Mesenchymal stem cell (in vitro differentiated cells and primary cell): Measurements from ENCODE around the gene DZIP1L.
A peak's percentile ranks its signal among the peaks of the same experiment; 100 is the strongest.

Source experiments
- DNase-seq: peaks from one replicate; pipeline ENCODE4 v3.0.0-alpha.2; 2013
- H2AFZ ChIP-seq: one replicate; pipeline ENCODE4 v1.6.1; 2013; ENCODE audit warnings: low read depth, mild to moderate bottlenecking, control low read depth, inconsistent platforms, low read length, moderate library complexity
- H2AK5ac ChIP-seq: 2 replicates; pipeline ENCODE4 v1.6.1; 2013; ENCODE audit warnings: low read length, moderate library complexity, mild to moderate bottlenecking, inconsistent platforms; ENCODE audit not compliant: severe bottlenecking
- H2BK120ac ChIP-seq: one replicate; pipeline ENCODE4 v1.6.1; 2013; ENCODE audit warnings: low read depth, mild to moderate bottlenecking, inconsistent platforms, low read length, moderate library complexity
- H2BK12ac ChIP-seq, 2 experiments: one replicate each; pipeline ENCODE4 v1.6.1; 2013; ENCODE audit warnings: inconsistent platforms in 2 of 2, low read length in 2 of 2, mild to moderate bottlenecking in 2 of 2, moderate library complexity in 2 of 2, control low read depth in 1 of 2
- H2BK15ac ChIP-seq: one replicate; pipeline ENCODE4 v1.6.1; 2013; ENCODE audit warnings: mild to moderate bottlenecking, low read depth, inconsistent platforms; ENCODE audit not compliant: poor library complexity, severe bottlenecking
- H2BK5ac ChIP-seq: 2 replicates; pipeline ENCODE4 v1.6.1; 2013; ENCODE audit warnings: low read depth, mild to moderate bottlenecking, low read length, control low read depth, inconsistent platforms; ENCODE audit not compliant: poor library complexity, severe bottlenecking
- H3K14ac ChIP-seq, 2 experiments: one replicate each; pipeline ENCODE4 v1.6.1; 2013; ENCODE audit warnings: inconsistent platforms in 2 of 2, low read length in 2 of 2, control low read depth in 1 of 2, mild to moderate bottlenecking in 1 of 2, moderate library complexity in 1 of 2
- H3K18ac ChIP-seq, 2 experiments: one replicate each; pipeline ENCODE4 v1.6.1; 2013; ENCODE audit warnings: inconsistent platforms in 2 of 2, low read length in 2 of 2, control low read depth in 1 of 2, low read depth in 1 of 2, mild to moderate bottlenecking in 1 of 2
- H3K23ac ChIP-seq, 2 experiments: one replicate each; pipeline ENCODE4 v1.6.1; 2013; ENCODE audit warnings: inconsistent platforms in 2 of 2, low read length in 2 of 2, mild to moderate bottlenecking in 2 of 2, moderate library complexity in 2 of 2, control low read depth in 1 of 2
- H3K27ac ChIP-seq: 2 replicates; pipeline ENCODE4 v1.5.1; 2013; ENCODE audit warnings: mild to moderate bottlenecking, moderate library complexity, low read length, control low read depth, inconsistent platforms; ENCODE audit not compliant: poor library complexity, severe bottlenecking
- H3K27me3 ChIP-seq, 2 experiments: 2 replicates each; pipeline versions ENCODE4 v1.6.1 to v1.7.0; 2013; ENCODE audit warnings: low read length in 2 of 2, mild to moderate bottlenecking in 2 of 2, moderate library complexity in 2 of 2, control low read depth in 1 of 2, inconsistent platforms in 1 of 2; ENCODE audit not compliant: control insufficient read depth in 1 of 2, insufficient read depth in 1 of 2
- H3K36me3 ChIP-seq, 2 experiments: 2 replicates each; pipeline versions ENCODE4 v1.6.1 to v1.7.0; 2013; ENCODE audit warnings: low read length in 2 of 2, control low read depth in 1 of 2, inconsistent platforms in 1 of 2, low read depth in 1 of 2, mild to moderate bottlenecking in 1 of 2; ENCODE audit not compliant: insufficient read depth in 2 of 2, control insufficient read depth in 1 of 2
- H3K4ac ChIP-seq, 2 experiments: one replicate each; pipeline ENCODE4 v1.6.1; 2013; ENCODE audit warnings: inconsistent platforms in 2 of 2, low read length in 2 of 2, mild to moderate bottlenecking in 2 of 2, moderate library complexity in 2 of 2, control low read depth in 1 of 2, low read depth in 1 of 2
- H3K4me1 ChIP-seq: 2 replicates; pipeline ENCODE4 v1.6.1; 2013; ENCODE audit warnings: low read depth, low read length, control low read depth; ENCODE audit not compliant: control insufficient read depth, insufficient read depth
- H3K4me2 ChIP-seq: 2 replicates; pipeline ENCODE4 v1.6.1; 2013; ENCODE audit warnings: low read length, mild to moderate bottlenecking, inconsistent platforms; ENCODE audit not compliant: poor library complexity, severe bottlenecking
- H3K4me3 ChIP-seq, 2 experiments: 2 replicates each; pipeline versions ENCODE4 v1.5.1 to v1.7.0; 2013; ENCODE audit warnings: low read length in 2 of 2, mild to moderate bottlenecking in 2 of 2, control low read depth in 1 of 2, low read depth in 1 of 2; ENCODE audit not compliant: insufficient read depth in 1 of 2
- H3K79me1 ChIP-seq: replicated peaks from 2 replicates; pipeline ENCODE4 v1.6.1; 2013; ENCODE audit warnings: mild to moderate bottlenecking, control low read depth, low read length, inconsistent platforms; ENCODE audit not compliant: poor library complexity, severe bottlenecking
- H3K9ac ChIP-seq: 2 replicates; pipeline ENCODE4 v1.7.0; 2013; ENCODE audit warnings: mild to moderate bottlenecking, low read length, moderate library complexity
- H3K9me3 ChIP-seq: 2 replicates; pipeline ENCODE4 v1.7.0; 2013; ENCODE audit warnings: mild to moderate bottlenecking, low read length; ENCODE audit not compliant: control insufficient read depth
- H4K8ac ChIP-seq: one replicate; pipeline ENCODE4 v1.6.1; 2013; ENCODE audit warnings: inconsistent platforms, mild to moderate bottlenecking, low read length, moderate library complexity
- H4K91ac ChIP-seq: one replicate; pipeline ENCODE4 v1.6.1; 2013; ENCODE audit warnings: mild to moderate bottlenecking, low read length, inconsistent platforms
- WGBS: methylation state at CpG from one replicate; pipeline ENCODE4 v1.1.7; 2013; ENCODE audit warnings: mixed read lengths; 5-methylcytosine and 5-hydroxymethylcytosine counted together

The DZIP1L gene

GRCh38 chr3:138078901-138079344 lies 36.5 kb downstream of the DZIP1L start:
- no peak overlapping the region for H3K23ac ChIP-seq
- no peak overlapping the region for H3K4me3 ChIP-seq
- H3K14ac ChIP-seq = no peak overlapping the region
- H3K4ac ChIP-seq = no peak overlapping the region
- H2BK5ac ChIP-seq = peak overlapping the region; percentile 54
- H4K91ac ChIP-seq = no peak overlapping the region
- H2BK12ac ChIP-seq = no peak overlapping the region
- H2AFZ ChIP-seq = no peak overlapping the region
- peaks cover 23 to 35% of the 10 kb centered on the region in 2 experiments for H3K36me3 ChIP-seq
- peaks cover 14% of the 10 kb centered on the region for H3K79me1 ChIP-seq
- no peaks in the 10 kb centered on the region for H3K27me3 ChIP-seq
- peak overlapping the region; percentile 93 for H3K27ac ChIP-seq
- no peak overlapping the region for H3K18ac ChIP-seq
- H4K8ac ChIP-seq = no peak overlapping the region
- H2BK120ac ChIP-seq = no peak overlapping the region
- DNase-seq = peak; percentile 87
- H2AK5ac ChIP-seq = peak overlapping the region; percentile 75
- H3K9me3 ChIP-seq = no peaks in the 10 kb centered on the region
- H3K9ac ChIP-seq = peak overlapping the region; percentile 15
- H3K4me1 ChIP-seq = peaks cover 39% of the 10 kb centered on the region
- no CpG with 5 or more reads among the region's 1 CpG for WGBS
- no peak overlapping the region for H3K4me2 ChIP-seq
- H2BK15ac ChIP-seq = no peak overlapping the region

GRCh38 chr3:138078096-138078495 lies 37.3 kb downstream of the DZIP1L start:
- Histone ChIP-seq H3K79me1 (peaks cover 15% of the 10 kb centered on the region), H2AFZ (no peak overlapping the region), H3K4me3 (no peak overlapping the region), H4K91ac (no peak overlapping the region), H2BK120ac (no peak overlapping the region), H3K18ac (no peak overlapping the region), H2BK5ac (no peak overlapping the region), H3K9ac (no peak overlapping the region), H3K36me3 (peaks cover 18 to 27% of the 10 kb centered on the region in 2 experiments), H3K4ac (no peak overlapping the region), H3K4me1 (peaks cover 35% of the 10 kb centered on the region), H2AK5ac (peak overlapping the region; percentile 3), H2BK15ac (no peak overlapping the region), H3K27ac (peak overlapping the region; percentile 93), H3K4me2 (no peak overlapping the region), H3K9me3 (no peaks in the 10 kb centered on the region), H3K14ac (no peak overlapping the region), H2BK12ac (no peak overlapping the region), H4K8ac (no peak overlapping the region), H3K23ac (no peak overlapping the region), H3K27me3 (no peaks in the 10 kb centered on the region)
- DNase-seq = no peak
- 92% methylated on average over 4 of the region's 4 CpGs for WGBS

GRCh38 chr3:138072796-138073195 lies 42.6 kb downstream of the DZIP1L start:
- H3K27ac ChIP-seq = no peak overlapping the region
- H2BK12ac ChIP-seq = no peak overlapping the region
- H3K18ac ChIP-seq = no peak overlapping the region
- no peak overlapping the region for H3K23ac ChIP-seq
- H2BK5ac ChIP-seq = no peak overlapping the region
- H4K91ac ChIP-seq = no peak overlapping the region
- H3K4me1 ChIP-seq = peaks cover 15% of the 10 kb centered on the region
- no peak overlapping the region for H3K4me3 ChIP-seq
- no peaks in the 10 kb centered on the region for H3K27me3 ChIP-seq
- H3K4ac ChIP-seq = no peak overlapping the region
- H2AK5ac ChIP-seq = peak overlapping the region; percentile 22
- no peak overlapping the region for H2BK15ac ChIP-seq
- peak overlapping the region in 1 of 2 experiments; percentile 3 for H3K14ac ChIP-seq
- no peak overlapping the region for H4K8ac ChIP-seq
- H3K9me3 ChIP-seq = no peaks in the 10 kb centered on the region
- H3K9ac ChIP-seq = no peak overlapping the region
- no peak overlapping the region for H2AFZ ChIP-seq
- peaks cover 49% of the 10 kb centered on the region for H3K79me1 ChIP-seq
- no peak for DNase-seq
- H3K36me3 ChIP-seq = peaks cover 52 to 58% of the 10 kb centered on the region in 2 experiments
- WGBS = 72% methylated on average over 8 of the region's 8 CpGs
- H3K4me2 ChIP-seq = no peak overlapping the region
- H2BK120ac ChIP-seq = no peak overlapping the region

GRCh38 chr3:138070006-138070405 lies 45.4 kb downstream of the DZIP1L start:
- peaks cover 60 to 63% of the 10 kb centered on the region in 2 experiments for H3K36me3 ChIP-seq
- peaks cover 6% of the 10 kb centered on the region for H3K4me1 ChIP-seq
- no peak overlapping the region for H3K23ac ChIP-seq
- no peak overlapping the region for H3K9ac ChIP-seq
- H3K27ac ChIP-seq = no peak overlapping the region
- no peak overlapping the region for H4K91ac ChIP-seq
- no peak for DNase-seq
- H2AK5ac ChIP-seq = no peak overlapping the region
- H3K14ac ChIP-seq = no peak overlapping the region
- H3K27me3 ChIP-seq = no peaks in the 10 kb centered on the region
- no peak overlapping the region for H2AFZ ChIP-seq
- H2BK120ac ChIP-seq = no peak overlapping the region
- H2BK5ac ChIP-seq = no peak overlapping the region
- peaks cover 42% of the 10 kb centered on the region for H3K79me1 ChIP-seq
- no peaks in the 10 kb centered on the region for H3K9me3 ChIP-seq
- H3K4ac ChIP-seq = no peak overlapping the region
- no peak overlapping the region for H4K8ac ChIP-seq
- no peak overlapping the region for H3K4me2 ChIP-seq
- H3K18ac ChIP-seq = no peak overlapping the region
- no peak overlapping the region for H2BK15ac ChIP-seq
- WGBS = 86% methylated on average over 4 of the region's 4 CpGs
- no peak overlapping the region for H2BK12ac ChIP-seq
- H3K4me3 ChIP-seq = no peak overlapping the region
